Left forelimb (tissue), 1 donor: ENCODE results near the gene MAPK8IP2.
A peak's percentile ranks its signal among the peaks of the same experiment; 100 is the strongest.

ENCODE experiments used
- DNase-seq: peaks from one replicate; pipeline ENCODE4 v3.0.0-alpha.2; 2018; ENCODE audit warnings: low spot score

MAPK8IP2 gene

GRCh38 chr22:50600538-50600937 lies at the start of gene MAPK8IP2:
TSS of gene MAPK8IP2 (plus strand) at chr22:50600793. CDS start at chr22:50600819, 26 bp downstream.
- DNase-seq: no peak

- no peak for DNase-seq
Observed at GRCh38 chr22:50551160-50551752, 49.3 kb upstream of the MAPK8IP2 start.

- DNase-seq: no peak
Observed at GRCh38 chr22:50553310-50553709, 47.3 kb upstream of the MAPK8IP2 start.

- DNase-seq: no peak
Observed at GRCh38 chr22:50556703-50557102, 43.9 kb upstream of the MAPK8IP2 start.

- no peak for DNase-seq
Observed at GRCh38 chr22:50560034-50560433, 40.6 kb upstream of the MAPK8IP2 start.

- DNase-seq: no peak
Observed at GRCh38 chr22:50561401-50562358, 38.9 kb upstream of the MAPK8IP2 start.

GRCh38 chr22:50562523-50563412 lies 37.8 kb upstream of the MAPK8IP2 start, which contains the start of gene SYCE3:
TSS of gene SYCE3 (minus strand) at chr22:50562919. CDS start at chr22:50556405, 6,514 bp downstream.
- peak; percentile 95 for DNase-seq

- no peak for DNase-seq
Observed at GRCh38 chr22:50563413-50564160, 37.0 kb upstream of the MAPK8IP2 start.

- DNase-seq: no peak
Observed at GRCh38 chr22:50564289-50564688, 36.3 kb upstream of the MAPK8IP2 start.

GRCh38 chr22:50567721-50568252 lies 32.8 kb upstream of the MAPK8IP2 start:
- no peak for DNase-seq

GRCh38 chr22:50568626-50569025 lies 32.0 kb upstream of the MAPK8IP2 start:
- DNase-seq: no peak

GRCh38 chr22:50569041-50569459 lies 31.5 kb upstream of the MAPK8IP2 start:
- no peak for DNase-seq

- no peak for DNase-seq
Observed at GRCh38 chr22:50569896-50570535, 30.6 kb upstream of the MAPK8IP2 start.

GRCh38 chr22:50570861-50571260 lies 29.7 kb upstream of the MAPK8IP2 start:
- no peak for DNase-seq

GRCh38 chr22:50571264-50572175 lies 29.1 kb upstream of the MAPK8IP2 start:
- no peak for DNase-seq

GRCh38 chr22:50572965-50573364 lies 27.6 kb upstream of the MAPK8IP2 start:
- no peak for DNase-seq

GRCh38 chr22:50573491-50574382 lies 26.9 kb upstream of the MAPK8IP2 start:
- no peak for DNase-seq

GRCh38 chr22:50574383-50574755 lies 26.2 kb upstream of the MAPK8IP2 start:
- no peak for DNase-seq
